ENCODE data around the gene MCF2L2. TPM values are rescaled to one million over a fixed set of nuclear protein-coding genes. Genes with fewer than 3 reads are reported as not detected.

The MCF2L2 gene
- total and polyA plus RNA-seq, 9 of the 15 experiments (the other 6 are each of a cell fraction or from before 2014, with no cell fraction given), result 0.56 to 4.2 (median 3.0) TPM

- TF ChIP-seq SRF (CRISPR knock-in tag; IDR thresholded peaks at IDR 0.05), result no peak
- TF ChIP-seq ZNF232 (CRISPR knock-in tag; IDR thresholded peaks at IDR 0.05), result no peak
- TF ChIP-seq ZNF609 (CRISPR knock-in tag; IDR thresholded peaks at IDR 0.05; ENCODE audit: borderline replicate concordance), result no peak
- TF ChIP-seq MEF2D (tag; conservative IDR thresholded peaks at IDR 0.05; ENCODE audit: low read depth), result no peak
- TF ChIP-seq ZNF274 (IDR thresholded peaks at IDR 0.05; ENCODE audit: borderline replicate concordance, low read depth, low read length), result no peak
- no peak for TF ChIP-seq TBL1XR1 (IDR thresholded peaks at IDR 0.05; ENCODE audit: low read length in 2 of 2)
- no peak for TF ChIP-seq ZNF655 (CRISPR knock-in tag; IDR thresholded peaks at IDR 0.05)
- TF ChIP-seq JUNB (CRISPR knock-in tag; conservative IDR thresholded peaks at IDR 0.05), result no peak
- TF ChIP-seq ETV6 (IDR thresholded peaks at IDR 0.05; ENCODE audit: borderline replicate concordance in 1 of 2, low read depth in 2 of 2, low read length in 1 of 2), result no peak
- TF ChIP-seq ETV6 (CRISPR knock-in tag; IDR thresholded peaks at IDR 0.05; ENCODE audit: borderline replicate concordance), result no peak
- TF ChIP-seq E2F5 (CRISPR knock-in tag; IDR thresholded peaks at IDR 0.05), result no peak
- no peak for TF ChIP-seq KLF13 (tag; IDR thresholded peaks at IDR 0.05; ENCODE audit: borderline replicate concordance, low read depth)
- TF ChIP-seq NR4A1 (CRISPR knock-in tag; IDR thresholded peaks at IDR 0.05), result no peak
- no peak for TF ChIP-seq NR4A1 (tag; IDR thresholded peaks at IDR 0.05)
- no peak for TF ChIP-seq TRIM25 (IDR thresholded peaks at IDR 0.05; ENCODE audit: borderline replicate concordance)
- no peak for TF ChIP-seq SIN3A (IDR thresholded peaks at IDR 0.05; ENCODE audit: borderline replicate concordance in 2 of 2, control insufficient read depth in 1 of 2, low read depth in 2 of 2, low read length in 2 of 2)
- TF ChIP-seq TAF7 (tag; IDR thresholded peaks at IDR 0.05), result no peak
- no peak for TF ChIP-seq FOXA3 (CRISPR knock-in tag; conservative IDR thresholded peaks at IDR 0.05 in 1 of 2, IDR thresholded peaks at IDR 0.05 in 1 of 2)
Observed at GRCh38 chr3:183411216-183411922, 17.1 kb downstream of the MCF2L2 start (continued).
